H1 (cell line): ENCODE results near the gene PCCA. TPM values are rescaled to one million over a fixed set of nuclear protein-coding genes. Genes with fewer than 3 reads are reported as not detected.

ENCODE experiments used
- CTCF ChIA-PET: fragments of 300-600 bp; sonication (Branson Sonifier 250); formaldehyde crosslinking; loops from one replicate; lab custom pipeline; 2021; ENCODE audit not compliant: partially characterized antibody; lab: Charles Lee
- POLR2A ChIA-PET: fragments of 300-600 bp; sonication (Branson Sonifier 250); formaldehyde crosslinking; loops from one replicate; lab custom pipeline; 2021; ENCODE audit warnings: inconsistent platforms; ENCODE audit not compliant: partially characterized antibody; lab: Charles Lee
- DNase-seq, 2 experiments: peaks; one replicate each; pipeline versions ENCODE4 v3.0.0 to v3.0.0-alpha.2; 2010 to 2022; ENCODE audit warnings: low spot score in 2 of 2, low read depth in 1 of 2, mixed read lengths in 1 of 2
- FAIRE-seq: peaks from 2 replicates; lab custom pipeline; 2011; peaks lifted over from hg19 to GRCh38; lab: Jason Lieb, UNC
- H2AFZ ChIP-seq: 2 replicates; pipeline ENCODE4 v1.8.1; 2012; ENCODE audit warnings: low read length, inconsistent platforms
- H2AK5ac ChIP-seq: 2 replicates; pipeline ENCODE4 v1.6.1; 2013; ENCODE audit warnings: low read depth, low read length
- H2BK120ac ChIP-seq: replicated peaks from 2 replicates; pipeline ENCODE3; 2013; ENCODE audit warnings: low read depth, low read length, inconsistent platforms
- H2BK12ac ChIP-seq: 2 replicates; pipeline ENCODE4 v1.6.1; 2013; ENCODE audit warnings: low read depth, low read length
- H2BK15ac ChIP-seq: 2 replicates; pipeline ENCODE4 v1.6.1; 2013; ENCODE audit warnings: low read length
- H2BK20ac ChIP-seq: 2 replicates; pipeline ENCODE4 v1.6.1; 2013; ENCODE audit warnings: low read length
- H2BK5ac ChIP-seq: 2 replicates; pipeline ENCODE4 v1.6.1; 2013; ENCODE audit warnings: low read depth, low read length
- H3K14ac ChIP-seq: 2 replicates; pipeline ENCODE4 v1.6.1; 2013; ENCODE audit warnings: inconsistent platforms; ENCODE audit not compliant: insufficient read length
- H3K18ac ChIP-seq: 2 replicates; pipeline ENCODE4 v1.6.1; 2013; ENCODE audit warnings: low read length; ENCODE audit errors: extremely low read depth
- H3K23ac ChIP-seq: 2 replicates; pipeline ENCODE4 v1.6.1; 2013; ENCODE audit warnings: inconsistent platforms; ENCODE audit not compliant: insufficient read length
- H3K23me2 ChIP-seq: 2 replicates; pipeline ENCODE4 v1.6.1; 2013; ENCODE audit warnings: low read depth, low read length
- H3K27ac ChIP-seq: 2 replicates; pipeline ENCODE4 v1.6.1; 2011; ENCODE audit warnings: low read depth, low read length, inconsistent platforms
- H3K27me3 ChIP-seq, 4 experiments: replicated peaks in 1 of 4; 1 replicate in 1 of 4; 2 replicates in 3 of 4; pipeline versions ENCODE4 v1.6.1 to v1.8.1; 2011 to 2013; ENCODE audit warnings: low read length in 3 of 4, mild to moderate bottlenecking in 3 of 4, inconsistent platforms in 2 of 4, mixed read lengths in 2 of 4, moderate library complexity in 1 of 4; ENCODE audit not compliant: control insufficient read depth in 3 of 4, insufficient read depth in 3 of 4; ENCODE audit errors: extremely low read depth in 1 of 4
- H3K36me3 ChIP-seq, 4 experiments: 2 replicates each; pipeline versions ENCODE4 v1.6.1 to v1.8.1; 2011 to 2013; ENCODE audit warnings: mild to moderate bottlenecking in 4 of 4, low read length in 3 of 4, moderate library complexity in 2 of 4, control low read depth in 1 of 4, inconsistent platforms in 1 of 4; ENCODE audit not compliant: insufficient read depth in 4 of 4, control insufficient read depth in 2 of 4
- H3K4ac ChIP-seq: replicated peaks from 2 replicates; pipeline ENCODE3; 2013; ENCODE audit warnings: low read length, low read depth, mixed read lengths, inconsistent platforms; ENCODE audit not compliant: insufficient read length
- H3K4me1 ChIP-seq, 4 experiments: replicated peaks in 1 of 4; 1 replicate in 1 of 4; 2 replicates in 3 of 4; pipeline versions ENCODE4 v1.6.1 to v1.8.1; 2011 to 2013; ENCODE audit warnings: low read length in 3 of 4, inconsistent platforms in 2 of 4, mixed read lengths in 1 of 4; ENCODE audit not compliant: insufficient read depth in 4 of 4, control insufficient read depth in 3 of 4
- H3K4me2 ChIP-seq, 2 experiments: 2 replicates each; pipeline versions ENCODE4 v1.6.1 to v1.8.1; 2011 to 2013; ENCODE audit warnings: low read depth in 2 of 2, low read length in 2 of 2, control low read depth in 1 of 2, inconsistent platforms in 1 of 2, mild to moderate bottlenecking in 1 of 2; ENCODE audit not compliant: insufficient read depth in 1 of 2
- H3K4me3 ChIP-seq, 4 experiments: fragments of 200-600, 300-600 bp in 1 of 4; sonication (generic), shearing (Covaris generic), sonication (Bioruptor Twin) in 1 of 4; 2 replicates each; pipeline versions ENCODE4 v1.5.1 to v1.8.1; 2011 to 2016; ENCODE audit warnings: low read length in 4 of 4, low read depth in 3 of 4, control low read depth in 2 of 4, inconsistent platforms in 2 of 4, mild to moderate bottlenecking in 2 of 4, mixed read lengths in 1 of 4, moderate library complexity in 1 of 4; ENCODE audit not compliant: insufficient read depth in 2 of 4; ENCODE audit errors: extremely low read depth in 1 of 4
- H3K56ac ChIP-seq: replicated peaks from 2 replicates; pipeline ENCODE3; 2013; ENCODE audit warnings: low read depth, mild to moderate bottlenecking, mixed read lengths, low read length, inconsistent platforms; ENCODE audit not compliant: insufficient read length
- H3K79me1 ChIP-seq: 2 replicates; pipeline ENCODE4 v1.6.1; 2013; ENCODE audit warnings: low read depth, low read length, control low read depth
- H3K79me2 ChIP-seq, 2 experiments: 2 replicates each; pipeline versions ENCODE4 v1.6.1 to v1.8.1; 2012 to 2013; ENCODE audit warnings: low read length in 2 of 2, mild to moderate bottlenecking in 2 of 2, inconsistent platforms in 1 of 2; ENCODE audit not compliant: insufficient read depth in 2 of 2, control insufficient read depth in 1 of 2
- H3K9ac ChIP-seq, 4 experiments: replicated peaks in 1 of 4; 1 replicate in 1 of 4; 2 replicates in 3 of 4; pipeline versions ENCODE4 v1.6.1 to v1.8.1; 2011 to 2013; ENCODE audit warnings: low read depth in 3 of 4, low read length in 3 of 4, control low read depth in 2 of 4, mild to moderate bottlenecking in 2 of 4, moderate library complexity in 2 of 4, inconsistent platforms in 1 of 4; ENCODE audit errors: extremely low read depth in 1 of 4
- H3K9me3 ChIP-seq, 2 experiments: 2 replicates each; pipeline versions ENCODE4 v1.6.1 to v1.8.1; 2012 to 2013; ENCODE audit warnings: mild to moderate bottlenecking in 2 of 2, moderate library complexity in 2 of 2, control low read depth in 1 of 2, inconsistent platforms in 1 of 2, low read depth in 1 of 2, low read length in 1 of 2, mixed read lengths in 1 of 2; ENCODE audit not compliant: insufficient read depth in 2 of 2
- H4K20me1 ChIP-seq, 2 experiments: replicated peaks in 1 of 2; 2 replicates each; pipeline versions ENCODE3 to v1.8.1; 2011 to 2013; ENCODE audit warnings: inconsistent platforms in 2 of 2, low read length in 2 of 2, mild to moderate bottlenecking in 1 of 2; ENCODE audit not compliant: insufficient read depth in 2 of 2, control insufficient read depth in 1 of 2
- H4K5ac ChIP-seq: 2 replicates; pipeline ENCODE4 v1.6.1; 2013; ENCODE audit warnings: low read length, low read depth, mixed read lengths, inconsistent platforms; ENCODE audit not compliant: insufficient read length
- H4K8ac ChIP-seq: 2 replicates; pipeline ENCODE4 v1.8.0; 2013; ENCODE audit warnings: mild to moderate bottlenecking, moderate library complexity, low read length, inconsistent platforms; ENCODE audit not compliant: insufficient read depth; ENCODE audit errors: extremely low read depth
- H4K91ac ChIP-seq: replicated peaks from 2 replicates; pipeline ENCODE3; 2013; ENCODE audit warnings: low read length, mixed read lengths, inconsistent platforms; ENCODE audit not compliant: insufficient read length
- BRCA1 ChIP-seq: IDR thresholded peaks from 2 replicates; pipeline ENCODE4 v1.6.1; 2012; ENCODE audit warnings: low read depth, low read length, improper control_type of control experiment
- CTBP2 ChIP-seq: IDR thresholded peaks from 2 replicates; pipeline ENCODE4 v1.7.0; 2011; ENCODE audit warnings: borderline replicate concordance, mild to moderate bottlenecking, moderate library complexity, mixed read lengths, low read length; ENCODE audit not compliant: insufficient read depth, insufficient read length
- HDAC2 ChIP-seq, 2 experiments: fragments of 300-600 bp in 1 of 2; sonication (generic) in 1 of 2; IDR thresholded peaks; 2 replicates each; pipeline ENCODE4 v1.6.1; 2011 to 2012; ENCODE audit warnings: low read depth in 2 of 2, low read length in 2 of 2, mild to moderate bottlenecking in 2 of 2, moderate library complexity in 2 of 2, borderline replicate concordance in 1 of 2, inconsistent platforms in 1 of 2
- POU5F1 ChIP-seq: IDR thresholded peaks from 2 replicates; pipeline ENCODE4 v1.6.1; 2011; ENCODE audit warnings: low read depth, mild to moderate bottlenecking, low read length, moderate library complexity
- USF2 ChIP-seq: IDR thresholded peaks from 2 replicates; pipeline ENCODE4 v1.6.1; 2011; ENCODE audit warnings: low read length, improper control_type of control experiment
- WGBS, 2 experiments: shearing (Covaris generic) in 1 of 2; methylation state at CpG; one replicate each; pipeline versions ENCODE4 v1.1.6 to v1.1.7; 2013 to 2015; ENCODE audit warnings: low lambda C conversion rate in 2 of 2, mixed read lengths in 2 of 2, inconsistent platforms in 1 of 2, low coverage in 1 of 2, missing lambda C conversion rate in 1 of 2; ENCODE audit not compliant: insufficient replicate concordance in 2 of 2, insufficient coverage in 1 of 2, insufficient read length in 1 of 2; ENCODE audit errors: extremely low coverage in 1 of 2, missing lambda C conversion rate in 1 of 2; 5-methylcytosine and 5-hydroxymethylcytosine counted together
- polyA plus RNA-seq, 7 experiments: library from polyadenylated mRNA; depleted of rRNA in 3 of 7; stranded (reverse) in 5 of 7; unstranded in 2 of 7; fragments of >200 nt in 5 of 7; fragments of 200-250 nt in 2 of 7; gene quantifications; 1 replicate in 5 of 7; 2 replicates in 1 of 7; 4 replicates in 1 of 7; pipeline versions ENCODE4 v1.2.1 to v1.2.3, GENCODE V29; 2011 to 2013; ENCODE audit warnings: missing spikeins in 2 of 7, mixed read lengths in 2 of 7
- total RNA-seq: library from RNA; stranded (reverse); fragmentation: NEBNext Ultra II Directional; extraction: Animal tissue kit (Norgen Biotek cat#: 25700); gene quantifications from 2 replicates; pipeline ENCODE4 v1.2.1, GENCODE V29; 2021

The PCCA gene
- total and polyA plus RNA-seq, 2 of the 8 experiments (the other 6 are each of a cell fraction or from before 2014, with no cell fraction given) = 18.4 to 49.8 TPM

DNA sequence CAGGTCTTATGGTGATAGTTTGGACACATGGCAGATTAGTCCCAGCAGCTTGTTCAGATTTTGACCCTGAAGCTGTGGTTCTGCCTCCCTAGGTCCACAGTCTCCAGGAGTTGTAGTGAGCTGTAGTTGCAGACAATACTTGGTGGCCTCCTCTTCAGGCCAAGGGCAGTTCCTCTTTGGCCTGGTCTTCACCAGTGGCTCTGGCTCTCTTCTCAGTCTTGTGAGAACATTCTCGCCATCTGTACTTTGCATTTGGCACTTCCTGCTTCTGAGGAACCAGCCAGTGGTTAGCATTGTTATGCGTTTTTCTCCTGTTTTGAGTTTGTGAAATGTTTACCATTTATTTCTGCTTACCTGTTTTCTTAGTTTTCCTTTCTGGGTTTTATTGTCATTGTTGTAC lies 40.7 kb downstream of the PCCA start:
- H4K8ac ChIP-seq = no peak overlapping the region
- H2BK15ac ChIP-seq = no peak overlapping the region
- peaks cover 2 to 5% (median 3%) of the 10 kb centered on the region in 4 experiments; a peak in 2 of 7 replicates for H3K4me1 ChIP-seq
- H3K18ac ChIP-seq = peak overlapping the region; percentile 60
- no peaks in the 10 kb centered on the region for H3K23me2 ChIP-seq
- H3K79me2 ChIP-seq = peaks cover 0 to 19% of the 10 kb centered on the region in 2 experiments; a peak in 2 of 4 replicates
- peak overlapping the region; percentile 80 for H3K4ac ChIP-seq
- no peak overlapping the region for H2BK120ac ChIP-seq
- no peak overlapping the region for H3K9ac ChIP-seq
- TF ChIP-seq USF2 (no peak), POU5F1 (peak; percentile 36; the same call in 1 of the 2 replicates), BRCA1 (no peak), HDAC2 (IDR thresholded peaks at IDR 0.05; ENCODE audit: borderline replicate concordance in 1 of 2, low read depth in 2 of 2, low read length in 2 of 2) (no peak), CTBP2 (no peak)
- no peaks in the 10 kb centered on the region; the same call in 1 of the 2 replicates for H3K79me1 ChIP-seq
- H3K4me3 ChIP-seq = no peak overlapping the region
- H2AFZ ChIP-seq = no peak overlapping the region
- peaks cover 0 to 2% of the 10 kb centered on the region in 2 experiments for H4K20me1 ChIP-seq
- FAIRE-seq (peak; percentile 52), DNase-seq (no peak)
- H2BK12ac ChIP-seq = peak overlapping the region; percentile 81; the same call in 1 of the 2 replicates
- peak overlapping the region; percentile 62 for H4K5ac ChIP-seq
- no peaks in the 10 kb centered on the region for H3K9me3 ChIP-seq
- no peak overlapping the region for H2AK5ac ChIP-seq
- H3K4me2 ChIP-seq = peak overlapping the region in 1 of 2 experiments; percentile 46; a peak in 1 of 4 replicates
- CTCF ChIA-PET = interaction anchor here (0.6 kb wide), 1 partner anchor 38 kb away, joined by 4 read pairs; no protein-coding TSS in a partner anchor
- H4K91ac ChIP-seq = peak overlapping the region; percentile 72
- 0 out of 2 replicates have a peak overlapping the region, but pooled peaks have one; percentile 18 for H2BK20ac ChIP-seq
- no peak overlapping the region for H3K27ac ChIP-seq
- H3K23ac ChIP-seq = no peak overlapping the region
- POLR2A ChIA-PET = interaction anchor here (0.6 kb wide), 1 partner anchor 500 kb away, joined by 3 read pairs; no protein-coding TSS in a partner anchor
- H3K27me3 ChIP-seq = no peaks in the 10 kb centered on the region
- no peak overlapping the region for H3K56ac ChIP-seq
- no peak overlapping the region for H3K14ac ChIP-seq
- WGBS, 2 experiments = 63% methylated on average over 2 of the region's 2 CpGs; no CpG with 5 or more reads in 1 of the 2 experiments
- no peaks in the 10 kb centered on the region for H3K36me3 ChIP-seq
- peak overlapping the region; percentile 60; the same call in 1 of the 2 replicates for H2BK5ac ChIP-seq
